Central memory CD8-positive, alpha-beta T cell (primary cell): ENCODE results near the gene STK10.

Source experiments
- ATAC-seq: fragments of 150-1000 bp; cut with Tn5 transposase; replicated peaks from 2 replicates; pipeline ENCODE4 v1.10.0; 2022; ENCODE audit warnings: mild to moderate bottlenecking, moderate FRiP score, moderate number of reproducible peaks; ENCODE audit not compliant: poor library complexity, severe bottlenecking; ENCODE audit errors: extremely low read depth
- DNase-seq, 2 donors: peaks; one replicate each; pipeline ENCODE4 v3.0.0; 2021; ENCODE audit warnings: low spot score in 2 of 2
- H3K27ac Mint-ChIP-seq: one replicate; pipeline ENCODE4 v1.8.0; 2022; ENCODE audit warnings: low read depth, mild to moderate bottlenecking, moderate library complexity, mixed read lengths
- H3K27me3 Mint-ChIP-seq: one replicate; pipeline ENCODE4 v1.8.0; 2022; ENCODE audit warnings: mixed read lengths
- H3K36me3 Mint-ChIP-seq: one replicate; pipeline ENCODE4 v1.8.0; 2022; ENCODE audit warnings: mild to moderate bottlenecking, moderate library complexity, mixed read lengths; ENCODE audit not compliant: insufficient read depth
- H3K4me1 Mint-ChIP-seq: one replicate; pipeline ENCODE4 v1.8.0; 2022; ENCODE audit warnings: mixed read lengths
- H3K4me3 Mint-ChIP-seq: one replicate; pipeline ENCODE4 v1.8.0; 2022; ENCODE audit warnings: mild to moderate bottlenecking, moderate library complexity, mixed read lengths
- H3K9me3 Mint-ChIP-seq: one replicate; pipeline ENCODE4 v1.8.0; 2022; ENCODE audit warnings: mixed read lengths

The STK10 gene

GRCh38 chr5:172186114-172186695, 1.8 kb downstream of the STK10 start:
- H3K4me1 Mint-ChIP-seq: peaks cover 34% of the 10 kb centered on the region
- H3K4me3 Mint-ChIP-seq: peak overlapping the region; percentile 100
- no peaks in the 10 kb centered on the region for H3K9me3 Mint-ChIP-seq
- DNase-seq: no peak
- no peaks in the 10 kb centered on the region for H3K27me3 Mint-ChIP-seq
- H3K36me3 Mint-ChIP-seq: peaks cover 48% of the 10 kb centered on the region
- no peak for ATAC-seq
- peak overlapping the region; percentile 95 for H3K27ac Mint-ChIP-seq

GRCh38 chr5:172185096-172185461, 2.9 kb downstream of the STK10 start:
- peaks cover 43% of the 10 kb centered on the region for H3K4me1 Mint-ChIP-seq
- DNase-seq (no peak), ATAC-seq (peak; percentile 2)
- no peaks in the 10 kb centered on the region for H3K9me3 Mint-ChIP-seq
- peak overlapping the region; percentile 95 for H3K27ac Mint-ChIP-seq
- peaks cover 53% of the 10 kb centered on the region for H3K36me3 Mint-ChIP-seq
- H3K4me3 Mint-ChIP-seq: peak overlapping the region; percentile 100
- H3K27me3 Mint-ChIP-seq: no peaks in the 10 kb centered on the region

- Mint-ChIP-seq H3K4me3 (peak overlapping the region; percentile 100), H3K27ac (peak overlapping the region; percentile 95), H3K4me1 (peaks cover 55% of the 10 kb centered on the region), H3K9me3 (no peaks in the 10 kb centered on the region), H3K27me3 (no peaks in the 10 kb centered on the region), H3K36me3 (peaks cover 63% of the 10 kb centered on the region)
- ATAC-seq (no peak), DNase-seq (no peak)
Measured at GRCh38 chr5:172183881-172184280, 4.1 kb downstream of the STK10 start.

- Mint-ChIP-seq H3K36me3 (peaks cover 70% of the 10 kb centered on the region), H3K4me3 (peak overlapping the region; percentile 100), H3K4me1 (peaks cover 68% of the 10 kb centered on the region), H3K27me3 (no peaks in the 10 kb centered on the region), H3K9me3 (no peaks in the 10 kb centered on the region), H3K27ac (peak overlapping the region; percentile 95)
- ATAC-seq: no peak
- no peak for DNase-seq
Measured at GRCh38 chr5:172182291-172182690, 5.7 kb downstream of the STK10 start.

- Mint-ChIP-seq H3K9me3 (no peaks in the 10 kb centered on the region), H3K27me3 (no peaks in the 10 kb centered on the region), H3K27ac (peak overlapping the region; percentile 98), H3K36me3 (peaks cover 61% of the 10 kb centered on the region), H3K4me3 (peak overlapping the region; percentile 100), H3K4me1 (peaks cover 74% of the 10 kb centered on the region)
- no peak for DNase-seq
- no peak for ATAC-seq
Measured at GRCh38 chr5:172180936-172181335, 7.1 kb downstream of the STK10 start.

- DNase-seq (peak; percentile 36 to 60), ATAC-seq (peak; percentile 47)
- H3K4me1 Mint-ChIP-seq: peaks cover 76% of the 10 kb centered on the region
- H3K4me3 Mint-ChIP-seq: peak overlapping the region; percentile 100
- peak overlapping the region; percentile 98 for H3K27ac Mint-ChIP-seq
- H3K27me3 Mint-ChIP-seq: no peaks in the 10 kb centered on the region
- H3K36me3 Mint-ChIP-seq: peaks cover 56% of the 10 kb centered on the region
- H3K9me3 Mint-ChIP-seq: no peaks in the 10 kb centered on the region
Measured at GRCh38 chr5:172178991-172179989, 8.7 kb downstream of the STK10 start.

GRCh38 chr5:172178301-172178987, 9.6 kb downstream of the STK10 start:
- Mint-ChIP-seq H3K27me3 (no peaks in the 10 kb centered on the region), H3K4me1 (peaks cover 82% of the 10 kb centered on the region), H3K36me3 (peaks cover 61% of the 10 kb centered on the region), H3K27ac (peak overlapping the region; percentile 98), H3K9me3 (no peaks in the 10 kb centered on the region), H3K4me3 (peak overlapping the region; percentile 100)
- DNase-seq (no peak), ATAC-seq (no peak)

- Mint-ChIP-seq H3K27me3 (no peaks in the 10 kb centered on the region), H3K4me1 (peaks cover 88% of the 10 kb centered on the region), H3K27ac (peak overlapping the region; percentile 98), H3K36me3 (peaks cover 58% of the 10 kb centered on the region), H3K4me3 (peak overlapping the region; percentile 100), H3K9me3 (no peaks in the 10 kb centered on the region)
- no peak for ATAC-seq
- no peak for DNase-seq
Measured at GRCh38 chr5:172177176-172177575, 10.8 kb downstream of the STK10 start.

GRCh38 chr5:172175263-172175719, 12.7 kb downstream of the STK10 start:
- Mint-ChIP-seq H3K36me3 (peaks cover 50% of the 10 kb centered on the region), H3K4me3 (peak overlapping the region; percentile 100), H3K9me3 (no peaks in the 10 kb centered on the region), H3K4me1 (peaks cover 91% of the 10 kb centered on the region), H3K27me3 (no peaks in the 10 kb centered on the region), H3K27ac (peak overlapping the region; percentile 98)
- peak; percentile 64 to 83 for DNase-seq
- peak; percentile 77 for ATAC-seq

- H3K9me3 Mint-ChIP-seq: no peaks in the 10 kb centered on the region
- no peaks in the 10 kb centered on the region for H3K27me3 Mint-ChIP-seq
- H3K27ac Mint-ChIP-seq: peak overlapping the region; percentile 98
- peak; percentile 13 for ATAC-seq
- peak overlapping the region; percentile 100 for H3K4me3 Mint-ChIP-seq
- peaks cover 92% of the 10 kb centered on the region for H3K4me1 Mint-ChIP-seq
- peaks cover 51% of the 10 kb centered on the region for H3K36me3 Mint-ChIP-seq
- peak; percentile 48 to 63 for DNase-seq
Measured at GRCh38 chr5:172173564-172174153, 14.4 kb downstream of the STK10 start.

- Mint-ChIP-seq H3K9me3 (no peaks in the 10 kb centered on the region), H3K4me3 (peak overlapping the region; percentile 100), H3K4me1 (peaks cover 92% of the 10 kb centered on the region), H3K27me3 (no peaks in the 10 kb centered on the region), H3K36me3 (peaks cover 48% of the 10 kb centered on the region), H3K27ac (peak overlapping the region; percentile 98)
- DNase-seq: no peak
- ATAC-seq: no peak
Measured at GRCh38 chr5:172172912-172173563, 15.0 kb downstream of the STK10 start.

GRCh38 chr5:172171118-172171517, 16.9 kb downstream of the STK10 start:
- H3K27ac Mint-ChIP-seq: peak overlapping the region; percentile 82
- DNase-seq (no peak), ATAC-seq (no peak)
- no peaks in the 10 kb centered on the region for H3K9me3 Mint-ChIP-seq
- no peaks in the 10 kb centered on the region for H3K27me3 Mint-ChIP-seq
- H3K36me3 Mint-ChIP-seq: peaks cover 57% of the 10 kb centered on the region
- no peak overlapping the region for H3K4me3 Mint-ChIP-seq
- H3K4me1 Mint-ChIP-seq: peaks cover 93% of the 10 kb centered on the region
